GM23338 (cell line): ENCODE data around the gene ISG15. TPM values are rescaled to one million over a fixed set of nuclear protein-coding genes. Genes with fewer than 3 reads are reported as not detected.

ENCODE experiments used
- ATAC-seq: fragments of 200-7000 bp; cut with Tn5 transposase; 3 replicates; pipeline ENCODE4 v1.9.1; 2020
- DNase-seq: peaks from one replicate; pipeline ENCODE4 v3.0.0-alpha.2; 2015; ENCODE audit warnings: low spot score
- H2AFZ ChIP-seq: fragments of 200-600 bp; sonication (generic); 2 replicates; pipeline ENCODE4 v1.8.0; 2016; ENCODE audit warnings: antibody characterized with exemption, mild to moderate bottlenecking, moderate library complexity
- H3F3A ChIP-seq: fragments of 200-600 bp; sonication (generic); replicated peaks from 2 replicates; pipeline ENCODE4 v1.8.0; 2017; ENCODE audit warnings: antibody characterized with exemption, mixed run types, low read depth
- H3K27ac ChIP-seq: fragments of 200-600 bp; sonication (generic); 2 replicates; pipeline ENCODE4 v1.6.1; 2016; ENCODE audit warnings: low read depth
- H3K27me3 ChIP-seq: fragments of 200-600 bp; sonication (generic); 2 replicates; pipeline ENCODE4 v1.8.0; 2016; ENCODE audit warnings: mild to moderate bottlenecking, mixed run types, moderate library complexity; ENCODE audit not compliant: insufficient read depth
- H3K36me3 ChIP-seq: fragments of 200-600 bp; sonication (generic); 2 replicates; pipeline ENCODE4 v1.8.0; 2016; ENCODE audit warnings: mild to moderate bottlenecking; ENCODE audit not compliant: insufficient read depth
- H3K4me1 ChIP-seq: fragments of 200-600 bp; sonication (generic); 2 replicates; pipeline ENCODE4 v1.8.0; 2016; ENCODE audit warnings: mild to moderate bottlenecking, moderate library complexity; ENCODE audit not compliant: insufficient read depth
- H3K4me2 ChIP-seq: fragments of 200-600 bp; sonication (generic); 2 replicates; pipeline ENCODE4 v1.7.1; 2017; ENCODE audit warnings: mixed run types
- H3K4me3 ChIP-seq: fragments of 200-600 bp; sonication (generic); 2 replicates; pipeline ENCODE4 v1.6.1; 2016; ENCODE audit warnings: mixed run types
- H3K79me2 ChIP-seq: fragments of 200-600 bp; sonication (generic); replicated peaks from 2 replicates; pipeline ENCODE4 v1.8.0; 2017; ENCODE audit warnings: mild to moderate bottlenecking; ENCODE audit not compliant: insufficient read depth
- H3K9me2 ChIP-seq: fragments of 200-600 bp; sonication (generic); 2 replicates; pipeline ENCODE4 v1.8.0; 2017; ENCODE audit not compliant: insufficient read depth
- H4K20me1 ChIP-seq: fragments of 200-600 bp; sonication (generic); replicated peaks from 2 replicates; pipeline ENCODE4 v1.8.0; 2017; ENCODE audit warnings: mild to moderate bottlenecking; ENCODE audit not compliant: insufficient read depth
- H3K27ac Mint-ChIP-seq: 2 replicates; pipeline ENCODE4 v1.8.0; 2020; ENCODE audit warnings: inconsistent platforms, mild to moderate bottlenecking, moderate library complexity, mixed read lengths
- H3K27me3 Mint-ChIP-seq: 3 replicates; pipeline ENCODE4 v1.8.0; 2022; ENCODE audit warnings: low read depth, mild to moderate bottlenecking, moderate library complexity, mixed read lengths, inconsistent platforms; ENCODE audit not compliant: insufficient read depth, poor library complexity
- H3K36me3 Mint-ChIP-seq: 3 replicates; pipeline ENCODE4 v1.8.0; 2021; ENCODE audit warnings: low read depth, mild to moderate bottlenecking, inconsistent platforms, moderate library complexity, mixed read lengths
- H3K4me1 Mint-ChIP-seq: 3 replicates; pipeline ENCODE4 v1.8.0; 2020; ENCODE audit warnings: mild to moderate bottlenecking, inconsistent platforms, mixed read lengths
- H3K4me3 Mint-ChIP-seq: 3 replicates; pipeline ENCODE4 v1.8.0; 2021; ENCODE audit warnings: moderate library complexity, mild to moderate bottlenecking, inconsistent platforms, mixed read lengths
- H3K9me3 Mint-ChIP-seq: 3 replicates; pipeline ENCODE4 v1.8.0; 2020; ENCODE audit warnings: moderate library complexity, mild to moderate bottlenecking, inconsistent platforms, mixed read lengths
- CREB1 ChIP-seq: fragments of 250-450 bp; sonication (Bioruptor Pico); IDR thresholded peaks from 2 replicates; pipeline ENCODE4 v1.5.0; 2020; ENCODE audit warnings: low read depth, mild to moderate bottlenecking, moderate library complexity
- CTCF ChIP-seq, 2 experiments: fragments of 200-600 bp in 1 of 2; sonication (generic) in 1 of 2; conservative IDR thresholded peaks; 2 replicates each; pipeline versions ENCODE4 v1.5.1 to v1.6.1; 2016 to 2017; ENCODE audit warnings: antibody characterized with exemption in 2 of 2, low read depth in 2 of 2, mild to moderate bottlenecking in 2 of 2, moderate library complexity in 1 of 2
- ETS1 ChIP-seq: IDR thresholded peaks from 2 replicates; pipeline ENCODE4 v1.6.1; 2016; ENCODE audit warnings: antibody characterized with exemption
- EZH2 ChIP-seq: fragments of 200-600 bp; sonication (generic); IDR thresholded peaks from one replicate; pipeline ENCODE4 v1.8.0; 2017; ENCODE audit warnings: antibody characterized with exemption, mild to moderate bottlenecking, low read depth; ENCODE audit not compliant: unreplicated experiment
- EZH2phosphoT487 ChIP-seq: fragments of 200-600 bp; sonication (generic); IDR thresholded peaks from one replicate; pipeline ENCODE4 v1.8.1; 2018; ENCODE audit warnings: antibody characterized with exemption; ENCODE audit not compliant: unreplicated experiment
- JUNB ChIP-seq: IDR thresholded peaks from one replicate; pipeline ENCODE4 v1.6.1; 2016; ENCODE audit warnings: antibody characterized with exemption; ENCODE audit not compliant: unreplicated experiment
- NANOG ChIP-seq: IDR thresholded peaks from 2 replicates; pipeline ENCODE4 v1.6.1; 2016; ENCODE audit warnings: antibody characterized with exemption, borderline replicate concordance
- POLR2AphosphoS5 ChIP-seq: IDR thresholded peaks from 2 replicates; pipeline ENCODE4 v1.6.1; 2016; ENCODE audit warnings: antibody characterized with exemption, low read depth
- STAT1 ChIP-seq: IDR thresholded peaks from one replicate; pipeline ENCODE4 v1.6.1; 2016; ENCODE audit warnings: antibody characterized with exemption; ENCODE audit not compliant: unreplicated experiment
- ZNF114 ChIP-seq: fragments of 250-450 bp; sonication (Bioruptor Pico); IDR thresholded peaks from 2 replicates; pipeline ENCODE4 v1.5.0; 2020; ENCODE audit warnings: mild to moderate bottlenecking, moderate library complexity
- ZNF331 ChIP-seq: fragments of 250-450 bp; sonication (Bioruptor Pico); IDR thresholded peaks from 2 replicates; pipeline ENCODE4 v1.5.0; 2020; ENCODE audit warnings: low read depth, mild to moderate bottlenecking, moderate library complexity
- polyA plus RNA-seq: library from polyadenylated mRNA; unstranded; fragments of >200 nt; fragmentation: Nextera tagmentation; extraction: Ambion mirVana; gene quantifications from 2 replicates; pipeline ENCODE4 v1.2.1, GENCODE V29; 2016
- total RNA-seq: library from RNA; depleted of rRNA; stranded (reverse); fragments of >200 nt; shearing (Covaris generic); gene quantifications from 2 replicates; pipeline ENCODE4 v1.2.3, GENCODE V29; 2014
- TF ChIP-seq, protein P1 (sequence below): fragments of 250-450 bp; sonication (Bioruptor Pico); IDR thresholded peaks from 2 replicates; pipeline ENCODE4 v1.5.0; 2020; ENCODE audit warnings: mild to moderate bottlenecking, moderate library complexity
- TF ChIP-seq, protein P2 (sequence below): IDR thresholded peaks from one replicate; pipeline ENCODE4 v1.6.1; 2018; ENCODE audit warnings: antibody characterized with exemption; ENCODE audit not compliant: unreplicated experiment

ISG15 gene
- total and polyA plus RNA-seq, 2 experiments from 2014 or later: 52.9 to 101 TPM

GRCh38 chr1:1001057-1001783 is 12.1 kb upstream of the ISG15 start:
- ATAC-seq: peak; percentile 0; the same call in 1 of the 3 replicates
- Histone ChIP-seq H3F3A (peaks cover 6% of the 10 kb centered on the region; the same call in 1 of the 2 replicates), H2AFZ (peak overlapping the region; percentile 72), H3K79me2 (no peaks in the 10 kb centered on the region), H3K9me2 (no peaks in the 10 kb centered on the region), H3K4me1 (peaks cover 16% of the 10 kb centered on the region), H4K20me1 (no peaks in the 10 kb centered on the region), H3K27ac (no peak overlapping the region), H3K27me3 (peaks cover 86% of the 10 kb centered on the region), H3K4me2 (peak overlapping the region; percentile 88), H3K4me3 (peak overlapping the region; percentile 71), H3K36me3 (no peaks in the 10 kb centered on the region)
- H3K9me3 Mint-ChIP-seq: peaks cover 2% of the 10 kb centered on the region; the same call in 1 of the 3 replicates
- H3K4me1 Mint-ChIP-seq: peaks cover 15% of the 10 kb centered on the region
- H3K36me3 Mint-ChIP-seq: no peaks in the 10 kb centered on the region; the same call in 2 of the 3 replicates
- peak overlapping the region; percentile 71 for H3K4me3 Mint-ChIP-seq
- H3K27ac Mint-ChIP-seq: no peak overlapping the region
- H3K27me3 Mint-ChIP-seq: peaks cover 70% of the 10 kb centered on the region
- TF ChIP-seq, protein P1, sequence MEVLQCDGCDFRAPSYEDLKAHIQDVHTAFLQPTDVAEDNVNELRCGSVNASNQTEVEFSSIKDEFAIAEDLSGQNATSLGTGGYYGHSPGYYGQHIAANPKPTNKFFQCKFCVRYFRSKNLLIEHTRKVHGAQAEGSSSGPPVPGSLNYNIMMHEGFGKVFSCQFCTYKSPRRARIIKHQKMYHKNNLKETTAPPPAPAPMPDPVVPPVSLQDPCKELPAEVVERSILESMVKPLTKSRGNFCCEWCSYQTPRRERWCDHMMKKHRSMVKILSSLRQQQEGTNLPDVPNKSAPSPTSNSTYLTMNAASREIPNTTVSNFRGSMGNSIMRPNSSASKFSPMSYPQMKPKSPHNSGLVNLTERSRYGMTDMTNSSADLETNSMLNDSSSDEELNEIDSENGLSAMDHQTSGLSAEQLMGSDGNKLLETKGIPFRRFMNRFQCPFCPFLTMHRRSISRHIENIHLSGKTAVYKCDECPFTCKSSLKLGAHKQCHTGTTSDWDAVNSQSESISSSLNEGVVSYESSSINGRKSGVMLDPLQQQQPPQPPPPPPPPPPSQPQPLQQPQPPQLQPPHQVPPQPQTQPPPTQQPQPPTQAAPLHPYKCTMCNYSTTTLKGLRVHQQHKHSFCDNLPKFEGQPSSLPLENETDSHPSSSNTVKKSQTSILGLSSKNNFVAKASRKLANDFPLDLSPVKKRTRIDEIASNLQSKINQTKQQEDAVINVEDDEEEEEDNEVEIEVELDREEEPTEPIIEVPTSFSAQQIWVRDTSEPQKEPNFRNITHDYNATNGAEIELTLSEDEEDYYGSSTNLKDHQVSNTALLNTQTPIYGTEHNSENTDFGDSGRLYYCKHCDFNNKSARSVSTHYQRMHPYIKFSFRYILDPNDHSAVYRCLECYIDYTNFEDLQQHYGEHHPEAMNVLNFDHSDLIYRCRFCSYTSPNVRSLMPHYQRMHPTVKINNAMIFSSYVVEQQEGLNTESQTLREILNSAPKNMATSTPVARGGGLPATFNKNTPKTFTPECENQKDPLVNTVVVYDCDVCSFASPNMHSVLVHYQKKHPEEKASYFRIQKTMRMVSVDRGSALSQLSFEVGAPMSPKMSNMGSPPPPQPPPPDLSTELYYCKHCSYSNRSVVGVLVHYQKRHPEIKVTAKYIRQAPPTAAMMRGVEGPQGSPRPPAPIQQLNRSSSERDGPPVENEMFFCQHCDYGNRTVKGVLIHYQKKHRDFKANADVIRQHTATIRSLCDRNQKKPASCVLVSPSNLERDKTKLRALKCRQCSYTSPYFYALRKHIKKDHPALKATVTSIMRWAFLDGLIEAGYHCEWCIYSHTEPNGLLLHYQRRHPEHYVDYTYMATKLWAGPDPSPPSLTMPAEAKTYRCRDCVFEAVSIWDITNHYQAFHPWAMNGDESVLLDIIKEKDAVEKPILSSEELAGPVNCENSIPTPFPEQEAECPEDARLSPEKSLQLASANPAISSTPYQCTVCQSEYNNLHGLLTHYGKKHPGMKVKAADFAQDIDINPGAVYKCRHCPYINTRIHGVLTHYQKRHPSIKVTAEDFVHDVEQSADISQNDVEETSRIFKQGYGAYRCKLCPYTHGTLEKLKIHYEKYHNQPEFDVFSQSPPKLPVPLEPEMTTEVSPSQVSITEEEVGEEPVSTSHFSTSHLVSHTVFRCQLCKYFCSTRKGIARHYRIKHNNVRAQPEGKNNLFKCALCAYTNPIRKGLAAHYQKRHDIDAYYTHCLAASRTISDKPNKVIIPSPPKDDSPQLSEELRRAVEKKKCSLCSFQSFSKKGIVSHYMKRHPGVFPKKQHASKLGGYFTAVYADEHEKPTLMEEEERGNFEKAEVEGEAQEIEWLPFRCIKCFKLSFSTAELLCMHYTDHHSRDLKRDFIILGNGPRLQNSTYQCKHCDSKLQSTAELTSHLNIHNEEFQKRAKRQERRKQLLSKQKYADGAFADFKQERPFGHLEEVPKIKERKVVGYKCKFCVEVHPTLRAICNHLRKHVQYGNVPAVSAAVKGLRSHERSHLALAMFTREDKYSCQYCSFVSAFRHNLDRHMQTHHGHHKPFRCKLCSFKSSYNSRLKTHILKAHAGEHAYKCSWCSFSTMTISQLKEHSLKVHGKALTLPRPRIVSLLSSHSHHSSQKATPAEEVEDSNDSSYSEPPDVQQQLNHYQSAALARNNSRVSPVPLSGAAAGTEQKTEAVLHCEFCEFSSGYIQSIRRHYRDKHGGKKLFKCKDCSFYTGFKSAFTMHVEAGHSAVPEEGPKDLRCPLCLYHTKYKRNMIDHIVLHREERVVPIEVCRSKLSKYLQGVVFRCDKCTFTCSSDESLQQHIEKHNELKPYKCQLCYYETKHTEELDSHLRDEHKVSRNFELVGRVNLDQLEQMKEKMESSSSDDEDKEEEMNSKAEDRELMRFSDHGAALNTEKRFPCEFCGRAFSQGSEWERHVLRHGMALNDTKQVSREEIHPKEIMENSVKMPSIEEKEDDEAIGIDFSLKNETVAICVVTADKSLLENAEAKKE (CRISPR knock-in tag): no peak
- TF ChIP-seq NANOG: no peak
- no peak for TF ChIP-seq STAT1
- TF ChIP-seq JUNB: no peak
- no peak for TF ChIP-seq EZH2
- TF ChIP-seq, protein P2, sequence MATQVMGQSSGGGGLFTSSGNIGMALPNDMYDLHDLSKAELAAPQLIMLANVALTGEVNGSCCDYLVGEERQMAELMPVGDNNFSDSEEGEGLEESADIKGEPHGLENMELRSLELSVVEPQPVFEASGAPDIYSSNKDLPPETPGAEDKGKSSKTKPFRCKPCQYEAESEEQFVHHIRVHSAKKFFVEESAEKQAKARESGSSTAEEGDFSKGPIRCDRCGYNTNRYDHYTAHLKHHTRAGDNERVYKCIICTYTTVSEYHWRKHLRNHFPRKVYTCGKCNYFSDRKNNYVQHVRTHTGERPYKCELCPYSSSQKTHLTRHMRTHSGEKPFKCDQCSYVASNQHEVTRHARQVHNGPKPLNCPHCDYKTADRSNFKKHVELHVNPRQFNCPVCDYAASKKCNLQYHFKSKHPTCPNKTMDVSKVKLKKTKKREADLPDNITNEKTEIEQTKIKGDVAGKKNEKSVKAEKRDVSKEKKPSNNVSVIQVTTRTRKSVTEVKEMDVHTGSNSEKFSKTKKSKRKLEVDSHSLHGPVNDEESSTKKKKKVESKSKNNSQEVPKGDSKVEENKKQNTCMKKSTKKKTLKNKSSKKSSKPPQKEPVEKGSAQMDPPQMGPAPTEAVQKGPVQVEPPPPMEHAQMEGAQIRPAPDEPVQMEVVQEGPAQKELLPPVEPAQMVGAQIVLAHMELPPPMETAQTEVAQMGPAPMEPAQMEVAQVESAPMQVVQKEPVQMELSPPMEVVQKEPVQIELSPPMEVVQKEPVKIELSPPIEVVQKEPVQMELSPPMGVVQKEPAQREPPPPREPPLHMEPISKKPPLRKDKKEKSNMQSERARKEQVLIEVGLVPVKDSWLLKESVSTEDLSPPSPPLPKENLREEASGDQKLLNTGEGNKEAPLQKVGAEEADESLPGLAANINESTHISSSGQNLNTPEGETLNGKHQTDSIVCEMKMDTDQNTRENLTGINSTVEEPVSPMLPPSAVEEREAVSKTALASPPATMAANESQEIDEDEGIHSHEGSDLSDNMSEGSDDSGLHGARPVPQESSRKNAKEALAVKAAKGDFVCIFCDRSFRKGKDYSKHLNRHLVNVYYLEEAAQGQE: no peak
- no peak for TF ChIP-seq CREB1 (CRISPR knock-in tag)
- TF ChIP-seq CTCF (conservative IDR thresholded peaks at IDR 0.05; ENCODE audit: low read depth in 2 of 2): no peak
- TF ChIP-seq POLR2AphosphoS5: no peak
- no peak for TF ChIP-seq ZNF114 (CRISPR knock-in tag)
- no peak for TF ChIP-seq ETS1
- TF ChIP-seq ZNF331: no peak
- TF ChIP-seq EZH2phosphoT487: no peak
- DNase-seq: peak; percentile 69
